WTC11 (cell line): ENCODE results near the gene ZNF350. TPM values are rescaled to one million over a fixed set of nuclear protein-coding genes. Genes with fewer than 3 reads are reported as not detected.

Experiments
- CBFB ChIP-seq: sonication (generic); formaldehyde crosslinking; IDR thresholded peaks from 2 replicates; pipeline ENCODE4 v1.8.1; 2022; ENCODE audit warnings: mild to moderate bottlenecking, low read depth, missing genetic modification reagents
- CREM ChIP-seq: sonication (generic); formaldehyde crosslinking; IDR thresholded peaks from 2 replicates; pipeline ENCODE4 v1.8.1; 2022; ENCODE audit warnings: mild to moderate bottlenecking, missing genetic modification reagents, moderate library complexity
- EMX1 ChIP-seq: fragments of 250-450 bp; sonication (Bioruptor Pico); IDR thresholded peaks from 2 replicates; pipeline ENCODE4 v1.8.0; 2021; ENCODE audit warnings: mild to moderate bottlenecking
- ETV6 ChIP-seq: sonication (generic); formaldehyde crosslinking; IDR thresholded peaks from 2 replicates; pipeline ENCODE4 v1.8.1; 2022; ENCODE audit warnings: mild to moderate bottlenecking, missing genetic modification reagents
- HMGA2 ChIP-seq: fragments of 250-450 bp; sonication (Bioruptor Pico); IDR thresholded peaks from 2 replicates; pipeline ENCODE4 v1.4.0; 2021; ENCODE audit warnings: mild to moderate bottlenecking, moderate library complexity
- JAZF1 ChIP-seq: fragments of 250-450 bp; sonication (Bioruptor Pico); IDR thresholded peaks from 2 replicates; pipeline ENCODE4 v1.9.0; 2021; ENCODE audit warnings: moderate library complexity, mild to moderate bottlenecking, inconsistent platforms
- KAT7 ChIP-seq: sonication (generic); formaldehyde crosslinking; IDR thresholded peaks from 2 replicates; pipeline ENCODE4 v1.8.1; 2023; ENCODE audit warnings: missing genetic modification reagents, mild to moderate bottlenecking, borderline replicate concordance
- OVOL2 ChIP-seq: fragments of 250-450 bp; sonication (Bioruptor Pico); IDR thresholded peaks from 2 replicates; pipeline ENCODE4 v1.9.0; 2021; ENCODE audit warnings: mild to moderate bottlenecking, borderline replicate concordance
- SP1 ChIP-seq: sonication (generic); formaldehyde crosslinking; conservative IDR thresholded peaks from 2 replicates; pipeline ENCODE4 v1.8.1; 2022; ENCODE audit warnings: missing genetic modification reagents
- ZNF121 ChIP-seq: sonication (generic); formaldehyde crosslinking; IDR thresholded peaks from 2 replicates; pipeline ENCODE4 v1.8.0; 2023; ENCODE audit warnings: missing genetic modification reagents
- ZNF219 ChIP-seq: sonication (generic); formaldehyde crosslinking; IDR thresholded peaks from 2 replicates; pipeline ENCODE4 v1.8.0; 2023; ENCODE audit warnings: missing genetic modification reagents, mild to moderate bottlenecking, borderline replicate concordance
- ZNF396 ChIP-seq: fragments of 250-450 bp; sonication (Bioruptor Pico); IDR thresholded peaks from 2 replicates; pipeline ENCODE4 v1.8.0; 2021; ENCODE audit warnings: mild to moderate bottlenecking, moderate library complexity, borderline replicate concordance
- ZNF416 ChIP-seq: fragments of 250-450 bp; sonication (Bioruptor Pico); IDR thresholded peaks from 2 replicates; pipeline ENCODE4 v1.9.0; 2021; ENCODE audit warnings: mild to moderate bottlenecking, inconsistent platforms
- total RNA-seq: library from RNA; stranded (reverse); gene quantifications from 3 replicates; pipeline ENCODE4 v1.2.3, GENCODE V29; 2021
- TF ChIP-seq, protein P1 (sequence below): sonication (generic); formaldehyde crosslinking; IDR thresholded peaks from 2 replicates; pipeline ENCODE4 v1.8.1; 2023; ENCODE audit warnings: mild to moderate bottlenecking, moderate library complexity, missing genetic modification reagents
- TF ChIP-seq, protein P2 (sequence below): sonication (generic); formaldehyde crosslinking; IDR thresholded peaks from 2 replicates; pipeline ENCODE4 v1.8.1; 2023; ENCODE audit warnings: mild to moderate bottlenecking, missing genetic modification reagents, moderate library complexity
- TF ChIP-seq, protein P3 (sequence below): sonication (generic); formaldehyde crosslinking; IDR thresholded peaks from 2 replicates; pipeline ENCODE4 v1.8.1; 2022; ENCODE audit warnings: mild to moderate bottlenecking, missing genetic modification reagents, moderate library complexity, borderline replicate concordance
- TF ChIP-seq, protein P4 (sequence below): sonication (generic); formaldehyde crosslinking; IDR thresholded peaks from 2 replicates; pipeline ENCODE4 v1.8.1; 2022; ENCODE audit warnings: missing genetic modification reagents, borderline replicate concordance
- TF ChIP-seq, protein P5 (sequence below): sonication (generic); formaldehyde crosslinking; conservative IDR thresholded peaks from 2 replicates; pipeline ENCODE4 v1.8.1; 2022; ENCODE audit warnings: mild to moderate bottlenecking, missing genetic modification reagents
- TF ChIP-seq, protein P6 (sequence below): fragments of 250-450 bp; sonication (Bioruptor Pico); conservative IDR thresholded peaks from 2 replicates; pipeline ENCODE4 v1.9.0; 2021; ENCODE audit warnings: mild to moderate bottlenecking
- TF ChIP-seq, protein P7 (sequence below): sonication (generic); formaldehyde crosslinking; IDR thresholded peaks from 2 replicates; pipeline ENCODE4 v1.8.0; 2022; ENCODE audit warnings: missing genetic modification reagents
- TF ChIP-seq, protein P8 (sequence below): fragments of 250-450 bp; sonication (Bioruptor Pico); IDR thresholded peaks from 2 replicates; pipeline ENCODE4 v1.8.0; 2021; ENCODE audit warnings: mild to moderate bottlenecking
- TF ChIP-seq, protein P9 (sequence below): sonication (generic); formaldehyde crosslinking; IDR thresholded peaks from 2 replicates; pipeline ENCODE4 v1.8.1; 2022; ENCODE audit warnings: low read depth, missing genetic modification reagents, borderline replicate concordance
- TF ChIP-seq, protein P10 (sequence below): sonication (generic); formaldehyde crosslinking; IDR thresholded peaks from 2 replicates; pipeline ENCODE4 v1.8.1; 2022; ENCODE audit warnings: mild to moderate bottlenecking, moderate library complexity, missing genetic modification reagents

Gene ZNF350
- total RNA-seq, 1 experiment from 2014 or later: 8.1 TPM

DNA sequence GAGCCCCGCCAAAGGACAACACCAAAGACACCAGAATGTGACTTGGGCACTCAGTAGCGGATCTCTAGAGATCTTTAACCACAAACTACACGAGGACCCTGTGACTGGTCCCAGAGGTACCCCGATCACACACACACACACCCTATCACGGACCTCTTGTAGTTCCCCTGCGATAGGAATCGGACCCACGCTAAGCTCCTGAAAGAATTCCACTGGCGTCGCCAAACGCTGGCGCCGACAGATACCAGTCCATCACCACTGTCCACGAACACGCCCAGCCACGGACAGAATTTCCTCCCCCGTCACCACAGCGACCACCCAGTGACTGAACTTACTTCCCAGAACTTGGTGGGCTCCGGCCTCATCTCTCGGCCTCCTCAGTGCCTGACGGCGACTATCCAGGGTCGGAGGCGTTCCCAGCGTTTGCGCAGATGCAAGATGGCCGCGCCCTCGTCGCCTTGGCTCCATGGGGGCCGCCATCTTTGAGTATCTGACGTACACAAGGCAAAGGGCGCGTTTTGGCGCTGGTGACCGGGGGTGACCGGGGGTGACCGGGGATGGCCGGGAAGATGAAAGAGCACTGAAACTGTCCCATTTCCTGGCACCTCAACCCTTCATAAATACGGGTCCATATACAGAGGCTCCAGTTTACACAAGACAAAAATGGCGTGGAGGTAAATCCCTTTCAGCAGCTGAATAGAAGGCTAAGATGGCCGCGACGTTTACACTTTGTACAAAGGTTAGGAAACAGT, 21.3 kb upstream of the ZNF350 start, which contains the start of gene ZNF615 (continued):
- no peak for TF ChIP-seq ZNF121 (CRISPR knock-in tag)
- TF ChIP-seq, protein P1, sequence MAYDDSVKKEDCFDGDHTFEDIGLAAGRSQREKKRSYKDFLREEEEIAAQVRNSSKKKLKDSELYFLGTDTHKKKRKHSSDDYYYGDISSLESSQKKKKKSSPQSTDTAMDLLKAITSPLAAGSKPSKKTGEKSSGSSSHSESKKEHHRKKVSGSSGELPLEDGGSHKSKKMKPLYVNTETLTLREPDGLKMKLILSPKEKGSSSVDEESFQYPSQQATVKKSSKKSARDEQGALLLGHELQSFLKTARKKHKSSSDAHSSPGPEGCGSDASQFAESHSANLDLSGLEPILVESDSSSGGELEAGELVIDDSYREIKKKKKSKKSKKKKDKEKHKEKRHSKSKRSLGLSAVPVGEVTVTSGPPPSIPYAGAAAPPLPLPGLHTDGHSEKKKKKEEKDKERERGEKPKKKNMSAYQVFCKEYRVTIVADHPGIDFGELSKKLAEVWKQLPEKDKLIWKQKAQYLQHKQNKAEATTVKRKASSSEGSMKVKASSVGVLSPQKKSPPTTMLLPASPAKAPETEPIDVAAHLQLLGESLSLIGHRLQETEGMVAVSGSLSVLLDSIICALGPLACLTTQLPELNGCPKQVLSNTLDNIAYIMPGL (CRISPR knock-in tag): peak; percentile 74; the same call in 1 of the 2 replicates
- TF ChIP-seq, protein P2, sequence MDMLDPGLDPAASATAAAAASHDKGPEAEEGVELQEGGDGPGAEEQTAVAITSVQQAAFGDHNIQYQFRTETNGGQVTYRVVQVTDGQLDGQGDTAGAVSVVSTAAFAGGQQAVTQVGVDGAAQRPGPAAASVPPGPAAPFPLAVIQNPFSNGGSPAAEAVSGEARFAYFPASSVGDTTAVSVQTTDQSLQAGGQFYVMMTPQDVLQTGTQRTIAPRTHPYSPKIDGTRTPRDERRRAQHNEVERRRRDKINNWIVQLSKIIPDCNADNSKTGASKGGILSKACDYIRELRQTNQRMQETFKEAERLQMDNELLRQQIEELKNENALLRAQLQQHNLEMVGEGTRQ (CRISPR knock-in tag): no peak
- TF ChIP-seq, protein P3, sequence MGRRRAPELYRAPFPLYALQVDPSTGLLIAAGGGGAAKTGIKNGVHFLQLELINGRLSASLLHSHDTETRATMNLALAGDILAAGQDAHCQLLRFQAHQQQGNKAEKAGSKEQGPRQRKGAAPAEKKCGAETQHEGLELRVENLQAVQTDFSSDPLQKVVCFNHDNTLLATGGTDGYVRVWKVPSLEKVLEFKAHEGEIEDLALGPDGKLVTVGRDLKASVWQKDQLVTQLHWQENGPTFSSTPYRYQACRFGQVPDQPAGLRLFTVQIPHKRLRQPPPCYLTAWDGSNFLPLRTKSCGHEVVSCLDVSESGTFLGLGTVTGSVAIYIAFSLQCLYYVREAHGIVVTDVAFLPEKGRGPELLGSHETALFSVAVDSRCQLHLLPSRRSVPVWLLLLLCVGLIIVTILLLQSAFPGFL (CRISPR knock-in tag): no peak
- no peak for TF ChIP-seq EMX1
- TF ChIP-seq, protein P4, sequence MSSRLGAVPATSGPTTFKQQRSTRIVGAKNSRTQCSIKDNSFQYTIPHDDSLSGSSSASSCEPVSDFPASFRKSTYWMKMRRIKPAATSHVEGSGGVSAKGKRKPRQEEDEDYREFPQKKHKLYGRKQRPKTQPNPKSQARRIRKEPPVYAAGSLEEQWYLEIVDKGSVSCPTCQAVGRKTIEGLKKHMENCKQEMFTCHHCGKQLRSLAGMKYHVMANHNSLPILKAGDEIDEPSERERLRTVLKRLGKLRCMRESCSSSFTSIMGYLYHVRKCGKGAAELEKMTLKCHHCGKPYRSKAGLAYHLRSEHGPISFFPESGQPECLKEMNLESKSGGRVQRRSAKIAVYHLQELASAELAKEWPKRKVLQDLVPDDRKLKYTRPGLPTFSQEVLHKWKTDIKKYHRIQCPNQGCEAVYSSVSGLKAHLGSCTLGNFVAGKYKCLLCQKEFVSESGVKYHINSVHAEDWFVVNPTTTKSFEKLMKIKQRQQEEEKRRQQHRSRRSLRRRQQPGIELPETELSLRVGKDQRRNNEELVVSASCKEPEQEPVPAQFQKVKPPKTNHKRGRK (CRISPR knock-in tag): no peak
- peak; percentile 36; the same call in 1 of the 2 replicates for TF ChIP-seq CREM (CRISPR knock-in tag)
- TF ChIP-seq, protein P5, sequence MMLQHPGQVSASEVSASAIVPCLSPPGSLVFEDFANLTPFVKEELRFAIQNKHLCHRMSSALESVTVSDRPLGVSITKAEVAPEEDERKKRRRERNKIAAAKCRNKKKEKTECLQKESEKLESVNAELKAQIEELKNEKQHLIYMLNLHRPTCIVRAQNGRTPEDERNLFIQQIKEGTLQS (CRISPR knock-in tag): no peak
- TF ChIP-seq CBFB (CRISPR knock-in tag): no peak
- no peak for TF ChIP-seq ZNF219 (CRISPR knock-in tag)
- no peak for TF ChIP-seq JAZF1
- TF ChIP-seq, protein P6, sequence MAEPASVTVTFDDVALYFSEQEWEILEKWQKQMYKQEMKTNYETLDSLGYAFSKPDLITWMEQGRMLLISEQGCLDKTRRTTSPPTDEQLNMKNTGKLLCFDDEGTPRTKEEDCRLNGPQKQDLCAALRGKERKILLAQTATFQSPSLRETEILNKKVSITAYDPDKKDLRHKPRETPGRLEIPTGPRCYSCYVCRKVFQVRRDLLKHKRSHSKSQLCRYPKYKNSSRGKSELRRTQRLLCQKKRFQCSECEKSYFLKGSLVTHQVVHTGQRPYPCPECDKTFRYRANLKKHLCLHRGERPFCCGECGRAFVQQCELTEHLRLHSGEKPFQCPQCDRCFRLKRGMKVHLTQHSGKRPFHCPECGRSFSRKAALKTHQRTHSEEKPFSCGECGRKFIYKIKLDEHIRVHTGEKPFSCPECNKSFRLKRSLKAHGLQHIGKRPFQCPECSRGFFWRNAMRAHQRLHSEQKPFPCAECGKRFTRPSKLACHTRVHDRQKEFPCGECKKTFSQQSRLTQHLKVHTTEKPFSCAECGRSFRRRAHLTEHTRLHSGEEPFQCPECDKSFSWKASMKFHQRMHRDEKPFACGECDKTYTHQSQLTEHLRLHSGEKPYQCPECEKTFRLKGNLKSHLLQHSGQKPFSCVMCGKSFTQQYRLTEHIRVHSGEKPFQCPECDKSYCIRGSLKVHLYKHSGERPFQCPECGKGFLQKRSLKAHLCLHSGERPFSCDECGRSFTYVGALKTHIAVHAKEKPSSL (CRISPR knock-in tag): no peak
- TF ChIP-seq ZNF396 (CRISPR knock-in tag): no peak
- TF ChIP-seq, protein P7, sequence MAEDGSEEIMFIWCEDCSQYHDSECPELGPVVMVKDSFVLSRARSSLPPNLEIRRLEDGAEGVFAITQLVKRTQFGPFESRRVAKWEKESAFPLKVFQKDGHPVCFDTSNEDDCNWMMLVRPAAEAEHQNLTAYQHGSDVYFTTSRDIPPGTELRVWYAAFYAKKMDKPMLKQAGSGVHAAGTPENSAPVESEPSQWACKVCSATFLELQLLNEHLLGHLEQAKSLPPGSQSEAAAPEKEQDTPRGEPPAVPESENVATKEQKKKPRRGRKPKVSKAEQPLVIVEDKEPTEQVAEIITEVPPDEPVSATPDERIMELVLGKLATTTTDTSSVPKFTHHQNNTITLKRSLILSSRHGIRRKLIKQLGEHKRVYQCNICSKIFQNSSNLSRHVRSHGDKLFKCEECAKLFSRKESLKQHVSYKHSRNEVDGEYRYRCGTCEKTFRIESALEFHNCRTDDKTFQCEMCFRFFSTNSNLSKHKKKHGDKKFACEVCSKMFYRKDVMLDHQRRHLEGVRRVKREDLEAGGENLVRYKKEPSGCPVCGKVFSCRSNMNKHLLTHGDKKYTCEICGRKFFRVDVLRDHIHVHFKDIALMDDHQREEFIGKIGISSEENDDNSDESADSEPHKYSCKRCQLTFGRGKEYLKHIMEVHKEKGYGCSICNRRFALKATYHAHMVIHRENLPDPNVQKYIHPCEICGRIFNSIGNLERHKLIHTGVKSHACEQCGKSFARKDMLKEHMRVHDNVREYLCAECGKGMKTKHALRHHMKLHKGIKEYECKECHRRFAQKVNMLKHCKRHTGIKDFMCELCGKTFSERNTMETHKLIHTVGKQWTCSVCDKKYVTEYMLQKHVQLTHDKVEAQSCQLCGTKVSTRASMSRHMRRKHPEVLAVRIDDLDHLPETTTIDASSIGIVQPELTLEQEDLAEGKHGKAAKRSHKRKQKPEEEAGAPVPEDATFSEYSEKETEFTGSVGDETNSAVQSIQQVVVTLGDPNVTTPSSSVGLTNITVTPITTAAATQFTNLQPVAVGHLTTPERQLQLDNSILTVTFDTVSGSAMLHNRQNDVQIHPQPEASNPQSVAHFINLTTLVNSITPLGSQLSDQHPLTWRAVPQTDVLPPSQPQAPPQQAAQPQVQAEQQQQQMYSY (CRISPR knock-in tag): no peak
- no peak for TF ChIP-seq HMGA2 (CRISPR knock-in tag)
- TF ChIP-seq ETV6: no peak
- no peak for TF ChIP-seq OVOL2 (CRISPR knock-in tag)
- TF ChIP-seq KAT7: no peak
- TF ChIP-seq SP1: no peak
- TF ChIP-seq, protein P8, sequence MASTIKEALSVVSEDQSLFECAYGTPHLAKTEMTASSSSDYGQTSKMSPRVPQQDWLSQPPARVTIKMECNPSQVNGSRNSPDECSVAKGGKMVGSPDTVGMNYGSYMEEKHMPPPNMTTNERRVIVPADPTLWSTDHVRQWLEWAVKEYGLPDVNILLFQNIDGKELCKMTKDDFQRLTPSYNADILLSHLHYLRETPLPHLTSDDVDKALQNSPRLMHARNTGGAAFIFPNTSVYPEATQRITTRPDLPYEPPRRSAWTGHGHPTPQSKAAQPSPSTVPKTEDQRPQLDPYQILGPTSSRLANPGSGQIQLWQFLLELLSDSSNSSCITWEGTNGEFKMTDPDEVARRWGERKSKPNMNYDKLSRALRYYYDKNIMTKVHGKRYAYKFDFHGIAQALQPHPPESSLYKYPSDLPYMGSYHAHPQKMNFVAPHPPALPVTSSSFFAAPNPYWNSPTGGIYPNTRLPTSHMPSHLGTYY (CRISPR knock-in tag): no peak
- TF ChIP-seq ZNF416: no peak
- TF ChIP-seq, protein P9, sequence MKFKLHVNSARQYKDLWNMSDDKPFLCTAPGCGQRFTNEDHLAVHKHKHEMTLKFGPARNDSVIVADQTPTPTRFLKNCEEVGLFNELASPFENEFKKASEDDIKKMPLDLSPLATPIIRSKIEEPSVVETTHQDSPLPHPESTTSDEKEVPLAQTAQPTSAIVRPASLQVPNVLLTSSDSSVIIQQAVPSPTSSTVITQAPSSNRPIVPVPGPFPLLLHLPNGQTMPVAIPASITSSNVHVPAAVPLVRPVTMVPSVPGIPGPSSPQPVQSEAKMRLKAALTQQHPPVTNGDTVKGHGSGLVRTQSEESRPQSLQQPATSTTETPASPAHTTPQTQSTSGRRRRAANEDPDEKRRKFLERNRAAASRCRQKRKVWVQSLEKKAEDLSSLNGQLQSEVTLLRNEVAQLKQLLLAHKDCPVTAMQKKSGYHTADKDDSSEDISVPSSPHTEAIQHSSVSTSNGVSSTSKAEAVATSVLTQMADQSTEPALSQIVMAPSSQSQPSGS (CRISPR knock-in tag): no peak
- TF ChIP-seq, protein P10, sequence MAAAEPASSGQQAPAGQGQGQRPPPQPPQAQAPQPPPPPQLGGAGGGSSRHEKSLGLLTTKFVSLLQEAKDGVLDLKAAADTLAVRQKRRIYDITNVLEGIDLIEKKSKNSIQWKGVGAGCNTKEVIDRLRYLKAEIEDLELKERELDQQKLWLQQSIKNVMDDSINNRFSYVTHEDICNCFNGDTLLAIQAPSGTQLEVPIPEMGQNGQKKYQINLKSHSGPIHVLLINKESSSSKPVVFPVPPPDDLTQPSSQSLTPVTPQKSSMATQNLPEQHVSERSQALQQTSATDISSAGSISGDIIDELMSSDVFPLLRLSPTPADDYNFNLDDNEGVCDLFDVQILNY (CRISPR knock-in tag): peak; percentile 75; the same call in 1 of the 2 replicates
